ENCODE data around the gene CDHR2. TPM values are rescaled to one million over a fixed set of nuclear protein-coding genes. Genes with fewer than 3 reads are reported as not detected.

CDHR2 gene
- total and polyA plus RNA-seq, 8 donors = 0.13 to 18.7 (median 9.7) TPM

GRCh38 chr5:176625966-176626875 is 77.1 kb downstream of the CDHR2 start:
- no peaks in the 10 kb centered on the region for H3K9me3 ChIP-seq
- peaks cover 11 to 99% (median 79%) of the 10 kb centered on the region in 3 donors for H3K27me3 ChIP-seq
- H3K36me3 ChIP-seq = no peaks in the 10 kb centered on the region
- intact Hi-C loops (cut with DNase I; ENCODE audit: low total_unique reads) = no loop called here
- 25 to 48% (median 32%) methylated on average over 20 to 25 of the region's 25 CpGs for whole genome bisulfite sequencing, 5 donors
- no peak overlapping the region for H3K4me3 ChIP-seq
- DNase-seq = peak; percentile 41 to 49
- no peak overlapping the region for H3K27ac ChIP-seq
- TF ChIP-seq POLR2A (IDR thresholded peaks at IDR 0.05) = no peak
- no peak for TF ChIP-seq POLR2AphosphoS5 (IDR thresholded peaks at IDR 0.05)
- H3K4me1 ChIP-seq = peaks cover 13 to 23% (median 20%) of the 10 kb centered on the region in 4 donors

GRCh38 chr5:176626876-176627236 is 77.7 kb downstream of the CDHR2 start:
- H3K36me3 ChIP-seq = no peaks in the 10 kb centered on the region
- no peak overlapping the region for H3K4me3 ChIP-seq
- intact Hi-C loops (cut with DNase I; ENCODE audit: low total_unique reads) = no loop called here
- TF ChIP-seq EP300 (IDR thresholded peaks at IDR 0.05) (no peak), POLR2A (IDR thresholded peaks at IDR 0.05) (no peak)
- H3K27ac ChIP-seq = no peak overlapping the region
- 27 to 38% (median 33%) methylated on average over 7 of the region's 7 CpGs for WGBS, 5 donors
- no peaks in the 10 kb centered on the region for H3K9me3 ChIP-seq
- peaks cover 13 to 23% (median 20%) of the 10 kb centered on the region in 4 donors for H3K4me1 ChIP-seq
- H3K27me3 ChIP-seq = peaks cover 11 to 99% (median 78%) of the 10 kb centered on the region in 3 donors
- no peak for DNase-seq

GRCh38 chr5:176627582-176627981 is 78.4 kb downstream of the CDHR2 start:
- Histone ChIP-seq H3K9me3 (no peaks in the 10 kb centered on the region), H3K4me1 (peaks cover 13 to 23% (median 20%) of the 10 kb centered on the region in 4 donors), H3K4me3 (no peak overlapping the region), H3K27me3 (peaks cover 11 to 99% (median 77%) of the 10 kb centered on the region in 3 donors), H3K36me3 (no peaks in the 10 kb centered on the region), H3K27ac (no peak overlapping the region)
- TF ChIP-seq CTCF (IDR thresholded peaks at IDR 0.05) = no peak
- no peak for TF ChIP-seq EP300 (IDR thresholded peaks at IDR 0.05)
- TF ChIP-seq POLR2AphosphoS5 (IDR thresholded peaks at IDR 0.05) = no peak
- no peak for TF ChIP-seq POLR2A (IDR thresholded peaks at IDR 0.05)
- DNase-seq = no peak
- WGBS, 5 donors = 72 to 78% (median 74%) methylated on average over 5 of the region's 5 CpGs
- intact Hi-C loops (cut with DNase I; ENCODE audit: low total_unique reads) = no loop called here

- intact Hi-C loops (cut with DNase I; ENCODE audit: low total_unique reads) = no loop called here
- H3K27ac ChIP-seq = no peak overlapping the region
- no peaks in the 10 kb centered on the region for H3K9me3 ChIP-seq
- DNase-seq = no peak
- H3K27me3 ChIP-seq = peaks cover 11 to 100% (median 84%) of the 10 kb centered on the region in 3 donors
- no peak overlapping the region for H3K4me3 ChIP-seq
- 49 to 58% (median 50%) methylated on average over 13 of the region's 13 CpGs for WGBS, 5 donors
- H3K36me3 ChIP-seq = no peaks in the 10 kb centered on the region
- peaks cover 13 to 23% (median 20%) of the 10 kb centered on the region in 4 donors for H3K4me1 ChIP-seq
- TF ChIP-seq CTCF (IDR thresholded peaks at IDR 0.05) (no peak), EP300 (IDR thresholded peaks at IDR 0.05) (no peak), POLR2AphosphoS5 (IDR thresholded peaks at IDR 0.05) (no peak), POLR2A (IDR thresholded peaks at IDR 0.05) (no peak)
Observed at GRCh38 chr5:176628406-176629228, 79.5 kb downstream of the CDHR2 start.

- H3K27me3 ChIP-seq = peaks cover 11 to 99% (median 81%) of the 10 kb centered on the region in 3 donors
- H3K27ac ChIP-seq = no peak overlapping the region
- H3K9me3 ChIP-seq = no peaks in the 10 kb centered on the region
- H3K36me3 ChIP-seq = no peaks in the 10 kb centered on the region
- TF ChIP-seq CTCF (IDR thresholded peaks at IDR 0.05) (no peak), POLR2AphosphoS5 (IDR thresholded peaks at IDR 0.05) (no peak), POLR2A (IDR thresholded peaks at IDR 0.05) (no peak), EP300 (IDR thresholded peaks at IDR 0.05) (no peak)
- H3K4me3 ChIP-seq = peak overlapping the region in 1 of 4 donors; percentile 48
- 3 to 12% (median 7%) methylated on average over 22 to 34 of the region's 34 CpGs for WGBS, 5 donors
- intact Hi-C loops (cut with DNase I; ENCODE audit: low total_unique reads) = no loop called here
- peaks cover 13 to 23% (median 20%) of the 10 kb centered on the region in 4 donors for H3K4me1 ChIP-seq
- no peak for DNase-seq
Observed at GRCh38 chr5:176629317-176629852, 80.2 kb downstream of the CDHR2 start.

Measured in stomach (tissue), 9 donors.